ENCODE results near the gene NEO1.

DNA sequence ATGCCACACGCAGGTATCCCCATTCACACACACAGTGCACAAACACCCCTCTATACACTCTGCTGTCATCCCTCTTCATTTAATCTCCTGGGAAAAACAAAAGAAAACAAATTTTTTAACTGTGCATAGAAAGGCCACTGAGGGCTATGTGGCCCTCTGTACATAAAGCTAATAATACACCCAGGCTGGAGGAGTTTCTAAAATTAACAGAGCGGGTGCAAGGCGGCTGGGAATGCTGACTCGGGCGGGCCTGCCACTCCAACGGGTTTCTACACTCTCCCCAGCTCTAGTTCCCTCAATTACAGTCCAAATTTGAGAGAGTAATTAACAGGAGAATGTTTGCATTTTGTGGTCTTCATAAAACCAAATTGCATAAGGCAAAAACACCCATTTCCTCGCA is 293.4 kb downstream of the NEO1 start:
- TF ChIP-seq, protein P1, sequence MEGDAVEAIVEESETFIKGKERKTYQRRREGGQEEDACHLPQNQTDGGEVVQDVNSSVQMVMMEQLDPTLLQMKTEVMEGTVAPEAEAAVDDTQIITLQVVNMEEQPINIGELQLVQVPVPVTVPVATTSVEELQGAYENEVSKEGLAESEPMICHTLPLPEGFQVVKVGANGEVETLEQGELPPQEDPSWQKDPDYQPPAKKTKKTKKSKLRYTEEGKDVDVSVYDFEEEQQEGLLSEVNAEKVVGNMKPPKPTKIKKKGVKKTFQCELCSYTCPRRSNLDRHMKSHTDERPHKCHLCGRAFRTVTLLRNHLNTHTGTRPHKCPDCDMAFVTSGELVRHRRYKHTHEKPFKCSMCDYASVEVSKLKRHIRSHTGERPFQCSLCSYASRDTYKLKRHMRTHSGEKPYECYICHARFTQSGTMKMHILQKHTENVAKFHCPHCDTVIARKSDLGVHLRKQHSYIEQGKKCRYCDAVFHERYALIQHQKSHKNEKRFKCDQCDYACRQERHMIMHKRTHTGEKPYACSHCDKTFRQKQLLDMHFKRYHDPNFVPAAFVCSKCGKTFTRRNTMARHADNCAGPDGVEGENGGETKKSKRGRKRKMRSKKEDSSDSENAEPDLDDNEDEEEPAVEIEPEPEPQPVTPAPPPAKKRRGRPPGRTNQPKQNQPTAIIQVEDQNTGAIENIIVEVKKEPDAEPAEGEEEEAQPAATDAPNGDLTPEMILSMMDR (IDR thresholded peaks at IDR 0.05; ENCODE audit: insufficient read depth, low read length, poor library complexity, severe bottlenecking): no peak
- TF ChIP-seq EZH2phosphoT487 (conservative IDR thresholded peaks at IDR 0.05; ENCODE audit: low read length): no peak
